ENCODE results near the gene PKNOX1.
"Not testable (repeated sequence)": the region's sequence is repeated elsewhere in the genome, so short reads cannot be mapped to it uniquely, and the experiment has no call there.

DNA sequence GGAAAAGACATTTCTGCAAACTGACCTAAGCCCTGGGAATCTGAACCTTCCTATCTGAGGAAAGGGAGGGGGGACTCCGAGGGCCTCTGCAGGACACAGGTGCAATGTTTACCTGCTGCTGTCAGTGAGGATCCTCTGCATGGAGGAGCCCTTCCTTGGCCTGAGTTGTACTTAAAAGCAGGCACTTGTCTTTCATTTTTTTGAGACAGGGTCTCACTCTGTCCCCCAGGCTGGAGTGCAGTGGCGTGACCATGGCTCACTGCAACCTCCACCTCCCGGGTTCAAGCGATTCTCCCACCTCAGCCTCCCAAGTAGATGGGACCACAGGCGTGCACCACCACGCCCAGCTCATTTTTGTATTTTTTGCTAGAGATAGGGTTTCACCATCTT lies 35.8 kb upstream of the PKNOX1 start:
- TF ChIP-seq CTCF (IDR thresholded peaks at IDR 0.05 in 2 of 3, conservative IDR thresholded peaks at IDR 0.05 in 1 of 3; ENCODE audit: borderline replicate concordance in 1 of 3, insufficient read depth in 1 of 3, low read depth in 2 of 3, low read length in 2 of 3); YY1 (IDR thresholded peaks at IDR 0.05; ENCODE audit: extremely low read depth, insufficient replicate concordance, low read depth, low read length); MAX (IDR thresholded peaks at IDR 0.05); CEBPB (IDR thresholded peaks at IDR 0.05; ENCODE audit: low read depth): not testable (repeated sequence)

Data from HCT116 (cell line).